ENCODE results near the gene CPT1B. TPM values are rescaled to one million over a fixed set of nuclear protein-coding genes. Genes with fewer than 3 reads are reported as not detected.
A peak's percentile ranks its signal among the peaks of the same experiment; 100 is the strongest.
"Not testable (repeated sequence)": the region's sequence is repeated elsewhere in the genome, so short reads cannot be mapped to it uniquely, and the experiment has no call there.

The CPT1B gene
- total RNA-seq, 2 donors from 2014 or later, result 61.8 to 92.2 TPM

- ATAC-seq (no peak), DNase-seq (ENCODE audit: low spot score in 2 of 2) (no peak)
- Mint-ChIP-seq H3K36me3 (peaks cover 4 to 21% of the 10 kb centered on the region in 2 donors), H3K27ac (peak overlapping the region in 1 of 2 donors; percentile 22), H3K9me3 (peaks cover 0 to 4% of the 10 kb centered on the region in 2 donors)
These were observed 31.6 kb downstream of the CPT1B start for GRCh38 chr22:50546326-50547262.

GRCh38 chr22:50545522-50546325 is 32.5 kb downstream of the CPT1B start, which contains the start of gene KLHDC7B:
Gene KLHDC7B, plus strand, starts transcription at chr22:50545899. Its CDS starts 345 bp downstream, at chr22:50546244.
- Mint-ChIP-seq H3K27ac (peak within 1 kb of the TSS; percentile 81 to 89), H3K9me3 (peaks cover 0 to 4% of the 10 kb centered on the region in 2 donors), H3K36me3 (peaks cover 4 to 19% of the 10 kb centered on the region in 2 donors)
- DNase-seq (ENCODE audit: low spot score in 2 of 2) (no peak), ATAC-seq (no peak)

DNA sequence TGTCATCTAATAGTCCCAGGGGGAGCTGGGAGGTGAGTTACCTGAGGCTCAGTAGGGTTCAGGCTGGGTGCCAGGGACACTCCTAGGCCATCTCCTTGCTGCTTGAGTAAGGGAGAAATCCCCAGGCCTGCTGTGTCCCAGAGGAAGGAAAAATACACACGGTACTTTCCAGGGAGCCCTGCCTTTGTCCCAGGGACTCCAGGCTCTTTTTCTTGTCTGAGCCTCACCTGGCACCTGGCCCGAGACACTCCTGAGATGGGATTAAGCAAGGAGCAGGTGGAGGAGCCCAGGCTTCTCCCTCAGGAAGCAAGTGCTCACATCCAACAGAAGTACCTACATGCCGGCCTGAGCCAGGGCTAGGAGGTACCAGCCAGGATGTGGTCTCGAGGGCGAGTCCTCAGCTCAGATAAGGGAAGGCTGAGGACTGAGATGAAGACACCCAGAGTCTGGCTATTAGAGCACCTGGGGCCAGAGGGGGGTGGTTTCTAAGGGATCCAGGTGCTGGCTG is 33.4 kb downstream of the CPT1B start:
- peak overlapping the region; percentile 81 to 89 for H3K27ac Mint-ChIP-seq
- peak in 1 of 2 donors; percentile 8 for ATAC-seq
- H3K9me3 Mint-ChIP-seq, result peaks cover 0 to 4% of the 10 kb centered on the region in 2 donors
- H3K36me3 Mint-ChIP-seq, result peaks cover 0 to 10% of the 10 kb centered on the region in 2 donors
- no peak for DNase-seq (ENCODE audit: low spot score in 2 of 2)

GRCh38 chr22:50544078-50544745 is 34.0 kb downstream of the CPT1B start:
- H3K27ac Mint-ChIP-seq, result peak overlapping the region; percentile 81 to 89
- DNase-seq (ENCODE audit: low spot score in 2 of 2), result peak; percentile 84 to 90
- H3K9me3 Mint-ChIP-seq, result peaks cover 0 to 4% of the 10 kb centered on the region in 2 donors
- peaks cover 0 to 9% of the 10 kb centered on the region in 2 donors for H3K36me3 Mint-ChIP-seq
- peak; percentile 38 to 43 for ATAC-seq

DNA sequence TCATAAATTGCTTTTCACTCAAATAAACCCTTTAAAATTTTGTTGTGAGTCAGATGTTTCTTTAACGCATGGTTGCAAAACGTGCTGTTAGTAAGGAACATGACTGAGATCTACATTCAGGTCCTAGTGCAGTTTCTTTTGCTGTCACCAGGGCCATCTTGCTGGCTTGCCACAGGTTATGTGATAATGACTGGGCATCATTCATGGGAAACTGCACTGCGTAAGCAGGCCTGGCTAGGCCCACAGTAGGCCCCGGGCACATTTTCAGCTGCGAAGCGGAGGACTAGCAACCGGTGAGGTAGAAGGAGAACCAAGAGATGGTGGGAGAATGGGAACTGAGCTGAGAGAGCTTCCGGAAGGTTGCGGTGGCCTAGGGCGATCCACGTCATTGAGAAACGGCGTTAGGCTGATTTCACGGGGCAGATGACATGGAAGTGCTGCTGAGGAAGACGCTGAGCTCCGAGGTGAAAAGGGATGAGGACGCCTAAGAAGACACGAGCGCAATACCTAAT is 35.8 kb downstream of the CPT1B start:
- H3K27ac Mint-ChIP-seq, result peak overlapping the region; percentile 97 to 100
- peaks cover 0 to 4% of the 10 kb centered on the region in 2 donors for H3K9me3 Mint-ChIP-seq
- ATAC-seq (peak; percentile 39 to 44), DNase-seq (ENCODE audit: low spot score in 2 of 2) (peak in 1 of 2 donors; percentile 55)
- peaks cover 0 to 17% of the 10 kb centered on the region in 2 donors for H3K36me3 Mint-ChIP-seq

DNA sequence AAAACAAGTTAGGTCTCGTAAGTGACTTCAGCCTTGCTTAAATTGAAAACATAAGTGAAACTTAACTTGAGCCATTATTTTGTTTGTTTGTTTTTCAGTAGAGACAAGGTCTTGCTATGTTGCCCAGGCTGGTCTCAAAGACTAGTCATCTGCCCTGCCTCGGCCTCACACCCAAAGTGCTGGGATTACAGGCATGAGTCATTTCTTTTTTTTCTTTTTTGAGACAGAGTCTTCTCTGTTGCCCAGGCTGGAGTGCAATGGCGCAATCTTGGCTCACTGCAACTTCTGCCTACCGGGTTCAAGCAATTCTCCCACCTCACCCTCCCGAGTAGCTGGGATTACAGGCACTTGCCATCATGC is 36.6 kb downstream of the CPT1B start:
- DNase-seq (ENCODE audit: low spot score in 2 of 2) (peak in 1 of 2 donors; percentile 49), ATAC-seq (peak; percentile 39 to 49)
- Mint-ChIP-seq H3K36me3 (peaks cover 0 to 17% of the 10 kb centered on the region in 2 donors), H3K27ac (peak overlapping the region; percentile 97 to 100)
- not testable (repeated sequence) for H3K9me3 Mint-ChIP-seq

DNA sequence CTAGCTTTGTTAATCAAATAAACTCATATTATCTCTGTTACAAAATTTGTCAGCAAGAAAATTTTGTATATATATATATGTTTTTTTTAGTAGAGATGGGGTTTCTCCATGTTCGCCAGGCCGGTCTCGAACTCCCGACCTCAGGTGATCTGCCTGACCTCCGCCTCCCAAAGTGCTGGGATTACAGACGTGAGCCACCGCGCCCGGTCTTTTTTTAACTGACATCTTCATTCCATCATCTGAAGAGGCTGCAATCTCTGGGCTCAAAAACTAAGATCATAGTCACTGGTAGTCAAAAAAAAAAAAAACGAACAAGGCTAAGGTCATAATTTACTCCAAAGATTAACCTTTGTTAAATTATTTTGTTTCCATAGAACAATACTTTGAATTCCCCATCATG is 37.8 kb downstream of the CPT1B start:
- ATAC-seq, result no peak
- Mint-ChIP-seq H3K9me3 (peaks cover 0 to 4% of the 10 kb centered on the region in 2 donors), H3K27ac (peak overlapping the region; percentile 97 to 100), H3K36me3 (peaks cover 0 to 17% of the 10 kb centered on the region in 2 donors)
- no peak for DNase-seq (ENCODE audit: low spot score in 2 of 2)

DNA sequence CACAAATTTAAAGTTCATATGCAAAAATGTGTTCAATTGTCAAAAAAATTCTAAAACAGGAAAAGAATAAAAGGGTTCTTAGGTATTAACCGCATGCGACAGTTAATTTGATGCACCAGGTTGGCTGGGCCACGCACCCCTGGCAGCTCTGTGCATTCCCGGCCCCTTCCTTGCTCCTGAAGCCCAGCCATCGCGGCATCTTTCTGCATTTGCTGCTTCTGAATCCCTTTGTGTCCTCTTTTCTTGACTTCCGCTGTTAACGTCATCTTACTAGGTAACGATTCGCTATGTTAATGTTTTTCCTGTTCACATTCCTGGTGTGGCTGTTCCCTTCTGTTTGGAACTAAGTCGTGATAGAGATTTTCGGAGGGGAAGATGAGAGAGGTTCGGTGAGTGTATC is 40.5 kb downstream of the CPT1B start:
- no peak for DNase-seq (ENCODE audit: low spot score in 2 of 2)
- H3K36me3 Mint-ChIP-seq, result peaks cover 4 to 25% of the 10 kb centered on the region in 2 donors
- H3K9me3 Mint-ChIP-seq, result peaks cover 0 to 4% of the 10 kb centered on the region in 2 donors
- H3K27ac Mint-ChIP-seq, result peak overlapping the region; percentile 97 to 100
- ATAC-seq, result no peak

DNA sequence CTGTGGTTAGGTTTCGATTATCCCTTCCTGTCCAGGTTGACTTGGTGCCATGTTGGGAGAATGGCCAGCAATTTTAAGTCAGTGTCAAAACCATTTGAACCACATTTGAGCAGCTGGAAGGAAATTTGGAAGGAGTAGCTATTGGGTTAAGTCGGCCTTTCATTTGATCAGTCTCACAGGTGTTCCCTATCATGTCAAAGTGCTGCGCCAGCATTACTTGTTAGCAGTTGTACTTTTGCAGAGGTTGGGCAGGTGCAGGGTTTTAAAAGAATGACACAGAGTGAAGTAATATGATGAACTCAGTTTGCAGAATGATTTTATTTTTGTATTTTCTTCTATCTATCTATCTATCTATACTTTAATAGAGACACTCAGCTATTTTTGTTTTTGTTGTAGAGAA is 42.0 kb downstream of the CPT1B start:
- Mint-ChIP-seq H3K36me3 (peaks cover 5 to 20% of the 10 kb centered on the region in 2 donors), H3K27ac (peak overlapping the region in 1 of 2 donors; percentile 72), H3K9me3 (no peaks in the 10 kb centered on the region)
- ATAC-seq (no peak), DNase-seq (ENCODE audit: low spot score in 2 of 2) (no peak)

DNA sequence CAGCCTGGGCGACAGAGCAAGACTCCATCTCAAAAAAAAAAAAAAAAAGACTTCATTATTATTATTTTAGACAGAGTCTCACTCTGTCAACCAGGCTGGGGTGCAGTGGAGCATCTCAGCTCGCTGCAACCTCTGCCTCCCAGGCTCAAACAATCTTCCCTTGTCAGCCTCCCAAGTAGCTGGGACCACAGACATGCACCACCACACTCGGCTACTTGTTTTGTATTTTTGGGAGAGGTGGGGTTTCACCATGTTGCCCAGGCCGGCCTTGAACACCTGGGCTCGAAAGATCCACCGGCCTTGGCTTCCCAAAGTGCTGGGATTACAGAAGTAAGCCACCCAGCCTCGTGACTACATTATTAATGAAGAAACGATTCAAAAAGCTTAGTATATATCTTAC is 43.1 kb downstream of the CPT1B start:
- no peak overlapping the region for H3K27ac Mint-ChIP-seq
- H3K9me3 Mint-ChIP-seq, result no peaks in the 10 kb centered on the region
- no peak for ATAC-seq
- H3K36me3 Mint-ChIP-seq, result peaks cover 9 to 20% of the 10 kb centered on the region in 2 donors
- no peak for DNase-seq (ENCODE audit: low spot score in 2 of 2)

DNA sequence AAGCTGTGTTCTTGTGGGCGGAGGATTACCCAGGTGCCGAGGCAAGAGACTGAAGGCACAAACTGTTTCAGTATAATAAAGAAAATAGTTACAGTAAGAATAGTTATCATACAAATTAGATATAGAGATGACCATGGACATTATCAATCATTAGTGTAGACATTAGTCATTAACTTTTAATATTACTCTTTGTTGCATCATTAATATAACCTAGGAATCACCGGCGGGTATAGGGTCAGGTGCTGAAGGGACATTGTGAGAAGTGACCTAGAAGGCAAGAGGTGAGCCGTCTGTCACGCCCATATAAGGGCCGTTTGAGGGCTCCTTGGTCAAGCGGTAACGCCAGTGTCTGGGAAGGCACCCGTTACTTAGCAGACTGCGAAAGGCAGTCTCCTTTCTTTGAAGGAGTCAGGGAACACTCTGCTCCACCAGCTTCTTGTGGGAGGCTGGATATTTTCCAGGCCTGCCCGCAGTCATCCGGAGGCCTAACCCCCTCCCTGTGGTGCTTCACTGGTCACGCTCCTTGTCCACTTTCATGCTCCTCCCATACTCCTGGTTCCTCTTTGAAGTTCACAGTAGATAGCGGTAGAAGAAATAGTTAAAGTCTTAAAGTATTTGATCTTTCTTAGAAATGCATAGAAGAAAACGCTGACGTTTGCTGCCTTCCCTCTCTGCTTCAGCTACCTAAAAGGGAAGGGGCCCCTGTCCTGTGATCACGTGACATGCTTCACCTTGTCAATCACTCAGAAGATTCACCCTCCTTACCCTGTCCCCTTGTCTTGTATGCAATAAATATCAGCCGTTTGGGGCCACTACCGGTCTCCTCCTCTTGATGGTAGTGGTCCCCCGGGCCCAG is 44.1 kb downstream of the CPT1B start:
- ATAC-seq; H3K9me3 Mint-ChIP-seq; DNase-seq (ENCODE audit: low spot score in 2 of 2): not testable (repeated sequence)
- Mint-ChIP-seq H3K27ac (peak overlapping the region; percentile 89 to 99), H3K36me3 (peaks cover 9 to 20% of the 10 kb centered on the region in 2 donors)

DNA sequence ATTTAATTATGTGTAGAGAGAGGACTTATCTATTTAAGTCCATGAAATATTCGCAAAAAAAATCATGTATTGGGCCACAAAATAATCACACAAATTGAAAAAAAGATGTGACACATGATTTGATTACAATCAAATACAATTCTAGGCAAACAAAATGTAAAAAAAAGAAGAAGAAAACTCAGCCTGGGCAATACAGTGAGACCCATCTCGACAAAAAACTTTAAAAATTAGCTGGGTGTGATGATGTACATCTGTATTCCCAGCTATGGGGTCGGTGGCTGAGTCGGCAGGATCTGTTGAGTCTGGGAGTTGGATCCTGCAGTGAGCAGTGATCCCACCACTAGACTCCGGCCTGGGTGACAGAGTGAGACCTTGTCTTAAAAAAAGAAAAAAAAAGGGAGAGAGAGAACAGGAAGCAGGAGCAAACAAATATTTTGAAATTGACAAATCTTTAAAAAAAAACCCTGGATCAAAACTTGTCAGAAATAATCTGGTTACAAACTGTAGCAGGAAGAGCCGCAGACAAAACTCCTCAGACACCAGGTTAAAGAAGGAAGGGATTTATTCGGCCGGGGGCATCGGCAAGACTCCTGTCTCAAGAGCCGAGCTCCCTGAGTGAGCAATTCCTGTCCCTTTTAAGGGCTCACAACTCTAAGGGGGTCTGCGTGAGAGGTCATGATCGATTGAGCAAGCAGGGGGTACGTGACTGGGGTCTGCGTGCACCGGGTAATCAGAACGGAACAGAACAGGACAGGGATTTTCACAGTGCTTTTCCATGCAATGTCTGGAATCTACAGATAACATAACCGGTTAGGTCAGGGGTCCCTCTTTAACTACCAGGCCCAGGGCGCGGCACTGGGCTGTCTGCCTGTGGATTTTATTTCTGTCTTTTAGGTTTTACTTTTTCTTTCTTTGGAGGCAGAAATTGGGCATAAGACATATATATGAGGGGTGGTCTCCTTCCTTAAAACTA is 45.1 kb downstream of the CPT1B start:
- Mint-ChIP-seq H3K36me3 (peaks cover 9 to 22% of the 10 kb centered on the region in 2 donors), H3K9me3 (no peaks in the 10 kb centered on the region), H3K27ac (peak overlapping the region; percentile 94 to 99)
- DNase-seq (ENCODE audit: low spot score in 2 of 2) (no peak), ATAC-seq (no peak)

- ATAC-seq, result peak in 1 of 2 donors; percentile 5
- DNase-seq (ENCODE audit: low spot score in 2 of 2), result no peak
- Mint-ChIP-seq H3K9me3 (no peaks in the 10 kb centered on the region), H3K36me3 (peaks cover 9 to 29% of the 10 kb centered on the region in 2 donors), H3K27ac (peak overlapping the region; percentile 94 to 99)
These were observed 46.1 kb downstream of the CPT1B start for GRCh38 chr22:50531962-50532674.
